ENCODE measurements around the gene PRKN.
A peak's percentile ranks its signal among the peaks of the same experiment; 100 is the strongest.

Gene PRKN

GRCh38 chr6:161465403-161465802, 1262.2 kb downstream of the PRKN start:
- no peak overlapping the region for H3K27ac Mint-ChIP-seq
- no peaks in the 10 kb centered on the region for H3K36me3 Mint-ChIP-seq (ENCODE audit: low read depth)
- no peak for TF ChIP-seq CTCF (IDR thresholded peaks at IDR 0.05)
- DNase-seq: no peak
- H3K4me1 Mint-ChIP-seq: no peaks in the 10 kb centered on the region
- H3K9me3 Mint-ChIP-seq: peaks cover 18% of the 10 kb centered on the region
- peaks cover 3% of the 10 kb centered on the region for H3K27me3 Mint-ChIP-seq (ENCODE audit: low read depth, poor library complexity)
- H3K4me3 Mint-ChIP-seq: no peak overlapping the region

GRCh38 chr6:161463071-161463470, 1264.5 kb downstream of the PRKN start:
- no peaks in the 10 kb centered on the region for H3K27me3 Mint-ChIP-seq (ENCODE audit: low read depth, poor library complexity)
- no peak for DNase-seq
- no peak overlapping the region for H3K27ac Mint-ChIP-seq
- H3K36me3 Mint-ChIP-seq (ENCODE audit: low read depth): no peaks in the 10 kb centered on the region
- peaks cover 14% of the 10 kb centered on the region for H3K4me1 Mint-ChIP-seq
- no peak overlapping the region for H3K4me3 Mint-ChIP-seq
- no peak for TF ChIP-seq CTCF (IDR thresholded peaks at IDR 0.05)
- peaks cover 18% of the 10 kb centered on the region for H3K9me3 Mint-ChIP-seq

- Mint-ChIP-seq H3K4me3 (no peak overlapping the region), H3K9me3 (peaks cover 18% of the 10 kb centered on the region), H3K27ac (no peak overlapping the region), H3K4me1 (peaks cover 23% of the 10 kb centered on the region), H3K27me3 (ENCODE audit: low read depth, poor library complexity) (no peaks in the 10 kb centered on the region), H3K36me3 (ENCODE audit: low read depth) (no peaks in the 10 kb centered on the region)
- no peak for DNase-seq
- no peak for TF ChIP-seq CTCF (IDR thresholded peaks at IDR 0.05)
Observed at GRCh38 chr6:161462148-161462547, 1265.4 kb downstream of the PRKN start.

GRCh38 chr6:161459008-161459615, 1268.5 kb downstream of the PRKN start:
- Mint-ChIP-seq H3K27me3 (ENCODE audit: low read depth, poor library complexity) (no peaks in the 10 kb centered on the region), H3K27ac (no peak overlapping the region), H3K9me3 (no peaks in the 10 kb centered on the region), H3K36me3 (ENCODE audit: low read depth) (no peaks in the 10 kb centered on the region), H3K4me3 (no peak overlapping the region), H3K4me1 (peaks cover 23% of the 10 kb centered on the region)
- no peak for DNase-seq
- no peak for TF ChIP-seq CTCF (IDR thresholded peaks at IDR 0.05)

GRCh38 chr6:161458201-161458951, 1269.2 kb downstream of the PRKN start:
- peaks cover 23% of the 10 kb centered on the region for H3K4me1 Mint-ChIP-seq
- H3K27me3 Mint-ChIP-seq (ENCODE audit: low read depth, poor library complexity): no peaks in the 10 kb centered on the region
- peak overlapping the region; percentile 69 for H3K27ac Mint-ChIP-seq
- TF ChIP-seq CTCF (IDR thresholded peaks at IDR 0.05): no peak
- no peaks in the 10 kb centered on the region for H3K36me3 Mint-ChIP-seq (ENCODE audit: low read depth)
- no peaks in the 10 kb centered on the region for H3K9me3 Mint-ChIP-seq
- no peak for DNase-seq
- no peak overlapping the region for H3K4me3 Mint-ChIP-seq

- DNase-seq: no peak
- Mint-ChIP-seq H3K27ac (no peak overlapping the region), H3K36me3 (ENCODE audit: low read depth) (no peaks in the 10 kb centered on the region), H3K27me3 (ENCODE audit: low read depth, poor library complexity) (no peaks in the 10 kb centered on the region), H3K4me1 (peaks cover 23% of the 10 kb centered on the region), H3K4me3 (no peak overlapping the region), H3K9me3 (no peaks in the 10 kb centered on the region)
- no peak for TF ChIP-seq CTCF (IDR thresholded peaks at IDR 0.05)
Observed at GRCh38 chr6:161455848-161456247, 1271.7 kb downstream of the PRKN start.

All from nephron progenitor cell (in vitro differentiated cells).